ENCODE measurements around the gene TRMT13.

DNA sequence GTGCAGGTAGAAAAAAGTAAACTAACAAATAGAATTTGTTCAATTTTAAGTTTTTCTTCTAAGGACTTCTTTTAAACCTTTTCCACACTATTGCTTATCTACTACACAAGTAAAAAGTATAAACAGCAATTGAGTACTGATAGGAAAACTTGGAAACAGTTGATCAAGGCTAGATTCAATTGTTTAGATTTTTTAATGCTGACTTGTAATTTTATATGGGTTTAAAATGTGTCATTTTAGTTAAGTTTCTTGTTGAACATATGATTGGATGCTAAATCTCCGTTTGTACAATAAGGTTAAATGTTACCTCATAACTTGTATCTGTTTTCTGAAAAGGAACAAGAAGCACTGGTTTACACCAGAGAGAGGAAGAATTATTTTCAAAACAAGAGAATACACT lies 5.7 kb upstream of the TRMT13 start:
- TF ChIP-seq, protein P1, sequence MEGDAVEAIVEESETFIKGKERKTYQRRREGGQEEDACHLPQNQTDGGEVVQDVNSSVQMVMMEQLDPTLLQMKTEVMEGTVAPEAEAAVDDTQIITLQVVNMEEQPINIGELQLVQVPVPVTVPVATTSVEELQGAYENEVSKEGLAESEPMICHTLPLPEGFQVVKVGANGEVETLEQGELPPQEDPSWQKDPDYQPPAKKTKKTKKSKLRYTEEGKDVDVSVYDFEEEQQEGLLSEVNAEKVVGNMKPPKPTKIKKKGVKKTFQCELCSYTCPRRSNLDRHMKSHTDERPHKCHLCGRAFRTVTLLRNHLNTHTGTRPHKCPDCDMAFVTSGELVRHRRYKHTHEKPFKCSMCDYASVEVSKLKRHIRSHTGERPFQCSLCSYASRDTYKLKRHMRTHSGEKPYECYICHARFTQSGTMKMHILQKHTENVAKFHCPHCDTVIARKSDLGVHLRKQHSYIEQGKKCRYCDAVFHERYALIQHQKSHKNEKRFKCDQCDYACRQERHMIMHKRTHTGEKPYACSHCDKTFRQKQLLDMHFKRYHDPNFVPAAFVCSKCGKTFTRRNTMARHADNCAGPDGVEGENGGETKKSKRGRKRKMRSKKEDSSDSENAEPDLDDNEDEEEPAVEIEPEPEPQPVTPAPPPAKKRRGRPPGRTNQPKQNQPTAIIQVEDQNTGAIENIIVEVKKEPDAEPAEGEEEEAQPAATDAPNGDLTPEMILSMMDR (IDR thresholded peaks at IDR 0.05; ENCODE audit: insufficient read depth, low read length, poor library complexity, severe bottlenecking), result no peak
- no peak for TF ChIP-seq EZH2phosphoT487 (conservative IDR thresholded peaks at IDR 0.05; ENCODE audit: low read length)
